Esophagus muscularis mucosa (tissue), 4 donors: ENCODE results near the gene CLCNKB.

ENCODE experiments used
- CTCF ChIP-seq, 3 experiments: fragments of 200-600 bp in 2 of 3; fragments of 450-650 bp in 1 of 3; sonication (generic) in 2 of 3; IDR thresholded peaks; one replicate each; pipeline ENCODE4 v1.5.1; 2017 to 2019; ENCODE audit warnings: antibody characterized with exemption in 3 of 3, mild to moderate bottlenecking in 2 of 3, moderate library complexity in 1 of 3
- EP300 ChIP-seq: sonication (generic); formaldehyde crosslinking; IDR thresholded peaks from one replicate; pipeline ENCODE4 v1.6.1; 2017; ENCODE audit warnings: antibody characterized with exemption
- POLR2A ChIP-seq: fragments of 450-650 bp; IDR thresholded peaks from one replicate; pipeline ENCODE4 v1.6.1; 2017; ENCODE audit warnings: antibody characterized with exemption, moderate library complexity, mild to moderate bottlenecking, low read depth
- POLR2AphosphoS5 ChIP-seq, 2 donors: sonication (generic); formaldehyde crosslinking; IDR thresholded peaks; one replicate each; pipeline ENCODE4 v1.6.1; 2017; ENCODE audit warnings: antibody characterized with exemption in 2 of 2

DNA sequence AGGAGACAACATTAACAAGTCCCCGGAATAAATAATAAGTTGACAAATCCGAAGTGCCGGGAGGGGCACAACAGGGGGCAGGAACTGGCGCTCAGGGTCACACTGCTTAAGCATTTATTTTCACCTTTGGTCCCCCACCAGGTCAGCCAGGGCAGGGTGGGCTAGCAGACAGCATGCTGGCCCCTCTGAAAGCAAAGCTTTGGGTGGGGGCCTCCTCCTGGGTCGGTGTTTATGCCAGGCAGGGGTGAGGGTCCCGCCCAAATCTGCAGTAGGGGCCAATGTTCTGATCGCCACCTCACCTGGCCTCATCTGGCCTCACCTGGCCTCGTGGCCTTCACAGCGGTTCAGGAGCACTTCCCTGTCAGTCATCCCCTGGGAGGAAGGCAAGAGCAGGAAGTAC is 38.1 kb downstream of the CLCNKB start:
- TF ChIP-seq POLR2A = no peak
- TF ChIP-seq CTCF (IDR thresholded peaks at IDR 0.05) = no peak
- no peak for TF ChIP-seq EP300
- TF ChIP-seq POLR2AphosphoS5 (IDR thresholded peaks at IDR 0.05) = no peak
